ENCODE measurements around the gene COPS7B. TPM values are rescaled to one million over a fixed set of nuclear protein-coding genes. Genes with fewer than 3 reads are reported as not detected.
A peak's percentile ranks its signal among the peaks of the same experiment; 100 is the strongest.

Gene COPS7B
- total RNA-seq, 1 donor from 2014 or later = 30.5 TPM

DNA sequence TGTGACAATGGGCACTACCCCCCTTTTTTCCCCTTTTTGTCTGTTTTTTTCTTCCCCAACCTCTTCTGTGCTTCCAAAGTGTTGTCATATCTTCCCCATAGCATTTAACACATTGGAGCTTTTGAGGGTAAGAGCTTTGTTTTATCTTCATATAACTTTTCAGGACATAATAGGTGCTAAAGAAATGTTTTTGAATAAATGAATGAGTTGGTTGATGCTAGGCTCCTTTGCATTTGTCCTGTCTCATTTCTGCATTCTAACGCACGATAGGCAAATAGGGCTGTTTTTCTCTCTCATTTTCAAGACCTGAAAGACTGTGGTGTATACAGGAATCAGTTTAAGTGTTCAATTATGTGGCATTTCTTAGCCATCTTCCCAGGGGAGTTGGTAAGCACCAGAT, 832 bp upstream of the COPS7B start:
- H3K27me3 ChIP-seq (ENCODE audit: control insufficient read depth, insufficient read depth, low read length) = no peaks in the 10 kb centered on the region
- TF ChIP-seq, protein P1, sequence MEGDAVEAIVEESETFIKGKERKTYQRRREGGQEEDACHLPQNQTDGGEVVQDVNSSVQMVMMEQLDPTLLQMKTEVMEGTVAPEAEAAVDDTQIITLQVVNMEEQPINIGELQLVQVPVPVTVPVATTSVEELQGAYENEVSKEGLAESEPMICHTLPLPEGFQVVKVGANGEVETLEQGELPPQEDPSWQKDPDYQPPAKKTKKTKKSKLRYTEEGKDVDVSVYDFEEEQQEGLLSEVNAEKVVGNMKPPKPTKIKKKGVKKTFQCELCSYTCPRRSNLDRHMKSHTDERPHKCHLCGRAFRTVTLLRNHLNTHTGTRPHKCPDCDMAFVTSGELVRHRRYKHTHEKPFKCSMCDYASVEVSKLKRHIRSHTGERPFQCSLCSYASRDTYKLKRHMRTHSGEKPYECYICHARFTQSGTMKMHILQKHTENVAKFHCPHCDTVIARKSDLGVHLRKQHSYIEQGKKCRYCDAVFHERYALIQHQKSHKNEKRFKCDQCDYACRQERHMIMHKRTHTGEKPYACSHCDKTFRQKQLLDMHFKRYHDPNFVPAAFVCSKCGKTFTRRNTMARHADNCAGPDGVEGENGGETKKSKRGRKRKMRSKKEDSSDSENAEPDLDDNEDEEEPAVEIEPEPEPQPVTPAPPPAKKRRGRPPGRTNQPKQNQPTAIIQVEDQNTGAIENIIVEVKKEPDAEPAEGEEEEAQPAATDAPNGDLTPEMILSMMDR (IDR thresholded peaks at IDR 0.05; ENCODE audit: insufficient read depth, low read length, poor library complexity, severe bottlenecking) = no peak
- H3K4me3 ChIP-seq (ENCODE audit: low read depth, low read length) = no peak overlapping the region
- no peak for DNase-seq (ENCODE audit: low read depth)
- H3K36me3 ChIP-seq (ENCODE audit: control insufficient read depth, insufficient read depth, low read length) = no peaks in the 10 kb centered on the region

DNA sequence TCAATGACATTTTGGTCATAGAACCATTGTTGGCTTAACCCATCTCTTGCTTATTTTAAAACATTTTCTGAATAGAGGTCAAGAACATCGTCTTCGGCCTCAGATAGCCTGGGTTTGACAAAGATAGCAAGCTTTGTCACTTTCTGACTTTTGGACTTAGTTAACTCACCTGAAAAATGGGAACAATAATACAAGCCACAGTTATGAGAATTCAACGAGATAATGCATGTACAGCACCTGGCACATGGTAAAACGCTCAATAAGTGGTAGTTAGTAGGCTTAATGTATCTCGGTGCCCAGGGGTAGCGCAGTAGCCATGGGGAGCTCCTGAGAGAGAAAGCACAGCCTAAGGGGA, 446 bp upstream of the COPS7B start:
- TF ChIP-seq, protein P1 (IDR thresholded peaks at IDR 0.05; ENCODE audit: insufficient read depth, low read length, poor library complexity, severe bottlenecking) = no peak
- Histone ChIP-seq H3K27me3 (ENCODE audit: control insufficient read depth, insufficient read depth, low read length) (no peaks in the 10 kb centered on the region), H3K4me3 (ENCODE audit: low read depth, low read length) (peak overlapping the region; percentile 93), H3K36me3 (ENCODE audit: control insufficient read depth, insufficient read depth, low read length) (no peaks in the 10 kb centered on the region)
- no peak for DNase-seq (ENCODE audit: low read depth)

DNA sequence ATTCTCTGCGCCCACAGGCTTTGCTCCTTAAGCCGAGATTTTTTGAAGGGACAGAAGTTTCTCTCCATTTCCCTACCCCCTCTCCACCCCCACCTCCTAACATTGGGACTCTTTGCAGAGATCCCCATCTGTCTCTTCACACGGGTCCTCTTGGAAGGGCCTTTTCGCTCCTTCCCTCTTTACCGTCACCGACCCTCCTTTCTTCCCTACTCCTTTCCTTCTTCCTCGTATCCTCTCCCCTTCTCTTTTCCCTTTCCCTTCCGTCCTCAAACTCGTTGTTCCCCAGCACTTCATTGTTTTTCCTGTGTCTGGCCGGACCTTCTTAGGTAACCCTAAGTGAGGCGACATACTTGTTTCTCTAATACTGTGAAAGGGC, 660 bp downstream of the COPS7B start:
- H3K4me3 ChIP-seq (ENCODE audit: low read depth, low read length) = peak overlapping the region; percentile 93
- H3K27me3 ChIP-seq (ENCODE audit: control insufficient read depth, insufficient read depth, low read length) = no peaks in the 10 kb centered on the region
- no peak for DNase-seq (ENCODE audit: low read depth)
- H3K36me3 ChIP-seq (ENCODE audit: control insufficient read depth, insufficient read depth, low read length) = no peaks in the 10 kb centered on the region
- TF ChIP-seq, protein P1 (IDR thresholded peaks at IDR 0.05; ENCODE audit: insufficient read depth, low read length, poor library complexity, severe bottlenecking) = no peak

DNA sequence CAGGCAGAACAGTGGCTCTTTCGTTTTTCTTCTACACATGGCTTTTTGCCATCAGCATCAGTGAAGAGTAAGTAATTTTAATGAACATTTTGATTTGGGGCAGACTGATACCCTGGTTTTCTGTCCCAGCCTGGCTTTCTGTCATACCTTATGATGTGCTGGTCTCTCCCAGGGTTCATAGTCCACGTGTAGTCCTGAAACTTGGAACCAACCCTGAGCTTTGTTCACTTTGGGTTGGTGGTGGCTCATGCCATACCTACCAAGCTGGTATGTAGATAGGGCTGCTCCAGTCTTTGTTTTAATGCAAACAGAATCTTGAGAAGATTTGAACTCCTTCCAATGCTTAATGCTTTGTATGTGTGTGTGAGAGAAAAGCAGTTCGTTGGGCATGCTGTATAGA, 4.9 kb downstream of the COPS7B start:
- TF ChIP-seq, protein P1 (IDR thresholded peaks at IDR 0.05; ENCODE audit: insufficient read depth, low read length, poor library complexity, severe bottlenecking) = no peak
- no peak overlapping the region for H3K4me3 ChIP-seq (ENCODE audit: low read depth, low read length)
- H3K36me3 ChIP-seq (ENCODE audit: control insufficient read depth, insufficient read depth, low read length) = no peaks in the 10 kb centered on the region
- DNase-seq (ENCODE audit: low read depth) = no peak
- no peaks in the 10 kb centered on the region for H3K27me3 ChIP-seq (ENCODE audit: control insufficient read depth, insufficient read depth, low read length)

DNA sequence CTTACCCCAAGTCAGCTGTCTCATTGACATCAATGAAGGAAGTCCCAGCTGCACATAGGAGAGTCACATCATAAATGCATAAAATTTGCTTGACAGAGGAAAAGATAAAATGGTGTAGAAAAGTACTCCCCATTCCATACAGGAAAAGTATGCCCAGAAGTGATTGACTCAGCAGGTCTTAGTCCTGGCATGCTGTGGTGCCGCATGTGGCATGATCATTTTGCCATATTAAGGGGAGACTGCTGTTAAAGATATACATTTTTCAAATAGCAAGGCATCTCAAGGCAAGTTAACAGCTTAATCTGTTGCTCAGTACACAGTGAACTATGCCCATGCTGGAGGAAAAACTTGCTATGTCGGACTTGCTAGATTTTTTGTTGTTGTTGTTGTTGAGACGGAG, 8.1 kb downstream of the COPS7B start:
- H3K36me3 ChIP-seq (ENCODE audit: control insufficient read depth, insufficient read depth, low read length) = peaks cover 1% of the 10 kb centered on the region
- DNase-seq (ENCODE audit: low read depth) = no peak
- H3K27me3 ChIP-seq (ENCODE audit: control insufficient read depth, insufficient read depth, low read length) = no peaks in the 10 kb centered on the region
- no peak overlapping the region for H3K4me3 ChIP-seq (ENCODE audit: low read depth, low read length)
- TF ChIP-seq, protein P1 (IDR thresholded peaks at IDR 0.05; ENCODE audit: insufficient read depth, low read length, poor library complexity, severe bottlenecking) = no peak

DNA sequence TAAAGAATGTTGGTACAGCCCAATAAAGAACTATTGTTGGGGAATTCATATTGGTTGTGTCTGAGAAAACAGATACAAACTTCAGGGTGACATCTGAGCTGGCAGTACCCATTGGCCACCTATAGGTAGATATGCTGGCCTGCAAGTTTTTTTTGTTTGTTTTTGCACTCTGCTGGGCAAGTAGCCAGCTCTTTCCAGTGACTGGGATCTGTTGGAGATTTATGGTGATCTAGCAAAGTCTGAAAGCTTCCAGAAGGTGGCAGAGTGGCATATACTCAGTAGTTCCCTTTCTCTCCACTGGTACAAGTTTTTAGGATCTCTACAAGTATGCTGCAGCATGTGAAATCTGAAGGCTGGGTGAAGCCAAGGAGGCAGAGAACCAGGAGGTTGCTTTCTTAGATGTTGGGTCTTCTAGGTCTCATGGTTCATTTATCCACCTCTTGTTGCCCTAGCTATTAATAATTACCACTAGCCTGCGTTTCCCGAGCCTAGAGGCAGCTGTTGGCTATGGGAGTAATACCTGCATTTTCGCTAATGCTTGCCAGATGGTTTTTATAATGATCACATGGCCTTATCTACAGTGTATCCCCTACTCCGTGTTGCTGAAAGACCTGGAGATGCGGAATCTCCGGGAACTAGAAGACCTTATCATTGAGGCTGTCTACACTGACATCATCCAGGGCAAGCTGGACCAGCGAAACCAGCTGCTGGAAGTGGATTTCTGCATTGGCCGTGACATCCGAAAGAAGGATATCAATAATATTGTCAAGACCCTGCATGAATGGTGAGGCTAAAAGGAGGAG, 9.5 kb downstream of the COPS7B start:
- Histone ChIP-seq H3K4me3 (ENCODE audit: low read depth, low read length) (no peak overlapping the region), H3K36me3 (ENCODE audit: control insufficient read depth, insufficient read depth, low read length) (peaks cover 1% of the 10 kb centered on the region), H3K27me3 (ENCODE audit: control insufficient read depth, insufficient read depth, low read length) (no peaks in the 10 kb centered on the region)
- DNase-seq (ENCODE audit: low read depth) = peak; percentile 48
- TF ChIP-seq, protein P1 (IDR thresholded peaks at IDR 0.05; ENCODE audit: insufficient read depth, low read length, poor library complexity, severe bottlenecking) = peak; percentile 46

All from kidney epithelial cell (primary cell).